Peyer's patch (tissue), 4 donors: ENCODE results near the gene TSHZ1. TPM values are rescaled to one million over a fixed set of nuclear protein-coding genes. Genes with fewer than 3 reads are reported as not detected.

Experiments
- DNase-seq, 3 donors: peaks; one replicate each; pipeline ENCODE4 v3.0.0-alpha.2; 2017 to 2019
- H3K27ac ChIP-seq, 4 donors: fragments of 200-600 bp; sonication (generic); one replicate each; pipeline ENCODE4 v1.5.1; 2016 to 2019
- H3K27me3 ChIP-seq, 2 donors: fragments of 200-600 bp; sonication (generic); one replicate each; pipeline ENCODE4 v1.5.1; 2019
- H3K36me3 ChIP-seq, 3 donors: fragments of 200-600 bp; sonication (generic); one replicate each; pipeline ENCODE4 v1.5.1; 2016 to 2019
- H3K4me1 ChIP-seq, 4 donors: fragments of 200-600 bp; sonication (generic); one replicate each; pipeline ENCODE4 v1.5.1; 2016 to 2019
- H3K4me3 ChIP-seq, 4 donors: fragments of 200-600 bp; sonication (generic); 1 replicate in 3 of 4; 2 replicates in 1 of 4; pipeline ENCODE4 v1.5.1; 2016 to 2019; ENCODE audit warnings: mild to moderate bottlenecking in 1 of 4
- H3K9me3 ChIP-seq, 4 donors: fragments of 200-600 bp; sonication (generic); one replicate each; pipeline ENCODE4 v1.5.1; 2016 to 2019; ENCODE audit warnings: mild to moderate bottlenecking in 1 of 4
- POLR2A ChIP-seq, 2 donors: fragments of 450-650 bp; IDR thresholded peaks; one replicate each; pipeline ENCODE4 v1.5.1; 2017; ENCODE audit warnings: antibody characterized with exemption in 2 of 2, mild to moderate bottlenecking in 2 of 2, moderate library complexity in 2 of 2
- total RNA-seq, 4 donors: library from RNA; depleted of rRNA; stranded (reverse); fragments of >200 nt; gene quantifications; one replicate each; pipeline ENCODE4 v1.1.0, GENCODE V29; 2016
- TF ChIP-seq, protein P1 (sequence below), 6 experiments: fragments of 450-650 bp in 4 of 6; fragments of 200-600 bp in 2 of 6; sonication (generic) in 1 of 6; IDR thresholded peaks; one replicate each; pipeline ENCODE4 v1.5.1; 2017 to 2019; ENCODE audit warnings: antibody characterized with exemption in 6 of 6, mild to moderate bottlenecking in 3 of 6, moderate library complexity in 1 of 6

Gene TSHZ1
- total RNA-seq, 4 donors from 2014 or later, result 12.4 to 34.8 (median 28.4) TPM

DNA sequence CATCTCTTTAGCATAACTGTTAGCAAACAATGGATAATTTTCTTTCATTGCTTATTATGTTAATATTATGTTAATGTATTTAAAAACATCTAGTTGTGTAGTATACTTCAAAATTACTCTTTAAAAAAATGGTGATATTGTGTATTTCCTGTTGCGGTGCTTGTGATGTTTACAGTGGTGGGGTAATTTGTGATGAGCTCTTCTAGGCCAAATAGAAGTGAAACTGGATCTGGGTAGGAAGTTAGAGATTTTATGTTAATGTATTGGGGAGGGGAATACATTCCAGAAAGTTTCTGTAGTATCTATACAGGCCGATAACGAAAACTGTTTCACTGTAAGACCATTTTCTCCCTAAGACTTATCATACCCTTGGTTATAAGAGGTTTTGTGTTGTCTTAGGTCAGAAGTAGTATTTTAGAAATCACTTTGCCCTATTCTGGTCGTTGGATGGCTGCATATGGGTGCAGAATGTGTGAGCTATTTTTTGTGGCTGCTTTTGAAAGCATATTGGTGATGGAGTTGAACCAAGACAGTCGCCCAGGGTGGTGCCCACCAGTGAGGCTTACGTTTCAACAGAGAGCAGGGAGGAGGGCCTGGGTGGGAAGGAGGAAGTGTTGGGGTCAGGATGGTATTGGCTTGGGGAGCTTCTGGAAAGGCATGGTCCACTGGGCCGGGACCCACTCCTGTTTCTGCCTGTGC lies 5.8 kb downstream of the TSHZ1 start:
- no peaks in the 10 kb centered on the region for H3K36me3 ChIP-seq
- no peaks in the 10 kb centered on the region for H3K27me3 ChIP-seq
- no peaks in the 10 kb centered on the region for H3K9me3 ChIP-seq
- TF ChIP-seq, protein P1, sequence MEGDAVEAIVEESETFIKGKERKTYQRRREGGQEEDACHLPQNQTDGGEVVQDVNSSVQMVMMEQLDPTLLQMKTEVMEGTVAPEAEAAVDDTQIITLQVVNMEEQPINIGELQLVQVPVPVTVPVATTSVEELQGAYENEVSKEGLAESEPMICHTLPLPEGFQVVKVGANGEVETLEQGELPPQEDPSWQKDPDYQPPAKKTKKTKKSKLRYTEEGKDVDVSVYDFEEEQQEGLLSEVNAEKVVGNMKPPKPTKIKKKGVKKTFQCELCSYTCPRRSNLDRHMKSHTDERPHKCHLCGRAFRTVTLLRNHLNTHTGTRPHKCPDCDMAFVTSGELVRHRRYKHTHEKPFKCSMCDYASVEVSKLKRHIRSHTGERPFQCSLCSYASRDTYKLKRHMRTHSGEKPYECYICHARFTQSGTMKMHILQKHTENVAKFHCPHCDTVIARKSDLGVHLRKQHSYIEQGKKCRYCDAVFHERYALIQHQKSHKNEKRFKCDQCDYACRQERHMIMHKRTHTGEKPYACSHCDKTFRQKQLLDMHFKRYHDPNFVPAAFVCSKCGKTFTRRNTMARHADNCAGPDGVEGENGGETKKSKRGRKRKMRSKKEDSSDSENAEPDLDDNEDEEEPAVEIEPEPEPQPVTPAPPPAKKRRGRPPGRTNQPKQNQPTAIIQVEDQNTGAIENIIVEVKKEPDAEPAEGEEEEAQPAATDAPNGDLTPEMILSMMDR (IDR thresholded peaks at IDR 0.05), result no peak
- TF ChIP-seq POLR2A (IDR thresholded peaks at IDR 0.05), result no peak
- peaks cover 0 to 80% (median 16%) of the 10 kb centered on the region in 4 donors for H3K4me1 ChIP-seq
- peak overlapping the region in 2 of 4 donors; percentile 2 to 12 for H3K4me3 ChIP-seq
- peak overlapping the region; percentile 29 to 83 (median 70) for H3K27ac ChIP-seq
- DNase-seq, result peak in 1 of 3 donors; percentile 34

DNA sequence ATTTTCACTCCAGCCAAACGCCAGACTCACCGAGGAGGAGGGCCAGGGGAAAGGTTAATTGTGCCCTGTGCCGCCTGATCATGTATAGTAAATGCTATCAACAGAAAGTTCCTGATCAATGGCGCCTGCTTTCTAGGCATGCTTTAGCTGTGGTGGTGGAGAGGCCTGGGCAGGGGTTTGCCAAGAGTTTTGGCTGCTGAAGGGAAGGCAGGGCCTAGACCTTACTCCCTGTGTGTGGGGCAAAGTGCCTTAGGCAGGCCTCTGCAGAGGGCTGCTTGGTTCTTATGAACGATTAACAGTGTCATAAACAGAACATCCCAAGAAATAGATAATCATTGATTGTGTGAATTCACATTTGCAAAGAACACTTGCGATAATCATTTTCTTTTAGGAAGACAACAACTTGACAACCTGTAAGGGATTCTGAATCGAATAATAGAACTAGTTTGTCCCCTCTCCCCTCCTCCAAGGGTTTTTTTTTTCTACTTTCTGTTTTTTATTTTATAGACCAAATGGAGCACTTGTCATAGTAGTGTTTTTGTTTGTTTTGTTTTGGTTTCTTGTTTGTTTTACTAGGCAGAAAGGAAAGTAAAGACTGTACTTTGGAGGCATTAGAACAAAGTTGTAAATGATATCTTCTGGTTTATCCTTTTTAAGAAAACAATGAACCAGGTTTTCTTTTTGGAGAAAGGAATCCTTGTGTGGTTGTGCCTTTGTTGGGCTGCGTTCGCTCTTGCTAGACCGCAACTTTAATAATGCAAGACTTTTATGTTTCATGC lies 6.5 kb downstream of the TSHZ1 start:
- Histone ChIP-seq H3K27me3 (no peaks in the 10 kb centered on the region), H3K27ac (peak overlapping the region; percentile 29 to 83 (median 70)), H3K9me3 (no peaks in the 10 kb centered on the region), H3K4me1 (peaks cover 0 to 81% (median 16%) of the 10 kb centered on the region in 4 donors), H3K4me3 (peak overlapping the region in 2 of 4 donors; percentile 2 to 12), H3K36me3 (no peaks in the 10 kb centered on the region)
- DNase-seq, result peak in 1 of 3 donors; percentile 51
- TF ChIP-seq POLR2A (IDR thresholded peaks at IDR 0.05), result no peak
- TF ChIP-seq, protein P1 (IDR thresholded peaks at IDR 0.05), result no peak

DNA sequence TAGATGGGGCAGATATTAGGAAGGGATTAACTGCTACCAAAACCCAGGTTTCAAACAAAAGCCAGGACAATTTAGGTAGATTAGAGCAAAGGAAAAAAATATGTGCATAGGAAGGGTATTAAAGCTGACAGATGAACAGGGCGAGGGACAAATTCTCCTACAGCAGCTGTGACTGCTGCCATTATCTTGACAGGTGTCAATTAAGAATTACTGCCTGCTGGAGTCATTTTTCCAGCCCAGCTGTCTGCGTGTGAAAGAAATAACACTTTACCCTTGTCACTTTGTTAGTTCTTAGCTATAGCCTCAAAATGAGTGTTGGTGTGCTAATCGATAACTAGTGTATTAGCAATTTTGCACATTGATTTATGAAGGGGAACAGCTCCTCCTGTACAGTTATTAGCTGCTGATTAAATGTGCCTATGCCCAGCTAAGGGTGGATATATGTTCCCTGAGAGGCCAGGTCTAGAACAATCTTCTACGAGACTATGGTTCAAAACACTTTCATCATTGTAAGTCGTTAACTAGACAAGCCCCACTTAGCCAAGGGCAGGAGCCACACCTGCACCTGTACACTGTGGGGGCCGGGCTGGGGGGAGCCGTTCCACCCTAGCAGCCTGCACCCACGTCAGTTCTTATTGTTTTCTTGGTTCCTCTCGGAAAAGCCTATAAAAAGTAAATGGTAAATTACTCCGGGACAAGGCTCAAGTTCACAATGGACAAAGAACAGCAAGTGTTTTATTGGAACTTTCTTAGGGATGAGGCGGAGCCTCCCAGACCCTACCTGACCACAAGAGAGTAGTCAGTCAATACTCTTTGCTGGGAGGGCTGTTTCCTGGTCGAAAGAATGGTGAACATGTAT lies 7.7 kb downstream of the TSHZ1 start:
- DNase-seq, result peak in 2 of 3 donors; percentile 49 to 64
- peak in 1 of 2 donors; percentile 2 for TF ChIP-seq POLR2A (IDR thresholded peaks at IDR 0.05)
- TF ChIP-seq, protein P1 (IDR thresholded peaks at IDR 0.05), result no peak
- peak overlapping the region in 2 of 4 donors; percentile 75 to 83 for H3K27ac ChIP-seq
- peak overlapping the region in 1 of 4 donors; percentile 5 for H3K4me3 ChIP-seq
- no peaks in the 10 kb centered on the region for H3K36me3 ChIP-seq
- H3K9me3 ChIP-seq, result no peaks in the 10 kb centered on the region
- H3K4me1 ChIP-seq, result peaks cover 0 to 78% (median 11%) of the 10 kb centered on the region in 4 donors
- H3K27me3 ChIP-seq, result no peaks in the 10 kb centered on the region

DNA sequence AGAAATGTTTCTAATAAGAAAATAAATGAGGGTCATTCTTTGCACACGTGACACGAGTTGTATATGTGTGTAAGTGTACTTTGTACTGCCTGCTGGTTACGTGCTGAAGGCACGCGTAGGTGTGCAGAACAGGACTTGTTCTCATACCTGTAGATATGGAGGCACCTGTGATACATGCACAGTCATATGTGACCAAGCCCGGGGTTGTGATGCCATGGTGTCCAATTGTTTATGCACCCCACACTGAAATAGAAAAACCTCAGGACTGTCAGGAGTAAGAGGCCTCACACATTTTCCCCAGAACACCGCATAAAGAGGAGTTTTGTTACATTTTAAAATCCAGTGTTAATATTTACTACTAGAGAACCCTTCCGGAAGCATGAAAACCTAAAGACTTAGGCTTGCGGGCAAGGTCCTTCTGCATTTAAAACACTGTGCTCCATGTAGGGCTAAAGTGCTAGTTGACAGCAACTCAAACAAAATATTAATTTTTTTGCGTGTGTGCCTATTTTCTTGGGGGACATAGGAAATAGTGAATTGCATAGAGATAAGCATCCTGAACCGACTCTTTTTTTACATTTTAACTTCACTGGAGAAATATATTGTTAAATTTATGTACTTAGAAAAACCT lies 9.3 kb downstream of the TSHZ1 start:
- DNase-seq, result peak in 1 of 3 donors; percentile 70
- H3K27me3 ChIP-seq, result no peaks in the 10 kb centered on the region
- H3K4me1 ChIP-seq, result peaks cover 0 to 71% (median 10%) of the 10 kb centered on the region in 4 donors
- no peaks in the 10 kb centered on the region for H3K36me3 ChIP-seq
- H3K9me3 ChIP-seq, result no peaks in the 10 kb centered on the region
- H3K27ac ChIP-seq, result peak overlapping the region in 3 of 4 donors; percentile 9 to 83 (median 75)
- peak overlapping the region in 1 of 4 donors; percentile 2 for H3K4me3 ChIP-seq
- TF ChIP-seq POLR2A (IDR thresholded peaks at IDR 0.05), result peak in 1 of 2 donors; percentile 45
- TF ChIP-seq, protein P1 (IDR thresholded peaks at IDR 0.05), result no peak
